ENCODE results near the gene SCML1.

The SCML1 gene

DNA sequence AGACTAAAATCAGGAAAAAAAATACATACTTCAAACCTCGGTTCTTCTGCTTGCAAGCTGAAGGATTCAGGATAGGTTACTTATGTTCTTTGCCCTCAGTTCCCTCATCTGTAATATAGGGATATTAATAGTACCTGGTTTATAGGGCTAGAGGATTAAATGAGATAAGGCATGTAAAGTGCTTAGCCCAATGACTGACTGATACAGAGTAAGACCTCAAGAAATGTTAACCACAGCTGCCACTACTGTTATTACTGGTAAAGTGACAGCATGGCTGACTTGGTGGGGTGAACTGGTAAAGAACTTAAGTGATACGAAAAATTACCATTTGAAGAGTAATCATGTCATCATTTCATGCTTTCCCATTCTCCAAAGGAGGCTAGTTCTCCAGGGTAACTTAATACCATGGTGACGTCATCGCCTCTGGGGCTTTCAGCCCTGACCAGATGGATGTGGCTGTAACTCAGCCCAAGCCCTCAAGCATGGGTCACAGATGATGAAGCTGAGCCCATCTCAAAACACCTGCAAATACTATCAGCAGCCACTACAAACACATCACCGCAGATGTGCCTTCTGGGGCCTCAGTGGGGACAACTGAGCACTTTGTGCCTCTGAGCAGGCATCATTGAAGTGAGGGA is 44.5 kb upstream of the SCML1 start:
- Histone ChIP-seq H3F3A (ENCODE audit: insufficient read depth, low read length) (no peaks in the 10 kb centered on the region), H3K4me3 (ENCODE audit: low read length) (no peak overlapping the region), H3K9ac (ENCODE audit: low read length) (no peak overlapping the region), H3K79me2 (ENCODE audit: low read length) (no peaks in the 10 kb centered on the region), H3K27ac (ENCODE audit: low read length) (no peak overlapping the region), H3K36me3 (replicated peaks; ENCODE audit: insufficient read depth, low read length) (no peaks in the 10 kb centered on the region), H4K20me1 (ENCODE audit: insufficient read depth, low read length) (no peaks in the 10 kb centered on the region), H3K9me3 (replicated peaks; ENCODE audit: insufficient read depth, low read length) (no peaks in the 10 kb centered on the region), H3K4me1 (ENCODE audit: low read length) (no peaks in the 10 kb centered on the region), H3K27me3 (replicated peaks; ENCODE audit: insufficient read depth, low read length) (no peaks in the 10 kb centered on the region), H3K9me2 (replicated peaks; ENCODE audit: insufficient read depth, low read length) (no peaks in the 10 kb centered on the region), H2AFZ (ENCODE audit: low read length) (no peak overlapping the region), H3K4me2 (ENCODE audit: low read depth, low read length) (no peak overlapping the region)
- no peak for TF ChIP-seq EZH2 (optimal IDR thresholded peaks at IDR 0.05; ENCODE audit: low read depth, low read length)
- no peak for TF ChIP-seq CTCF (IDR thresholded peaks at IDR 0.05; ENCODE audit: low read length)
- TF ChIP-seq EZH2phosphoT487 (IDR thresholded peaks at IDR 0.05; ENCODE audit: low read length): no peak
- DNase-seq: no peak

DNA sequence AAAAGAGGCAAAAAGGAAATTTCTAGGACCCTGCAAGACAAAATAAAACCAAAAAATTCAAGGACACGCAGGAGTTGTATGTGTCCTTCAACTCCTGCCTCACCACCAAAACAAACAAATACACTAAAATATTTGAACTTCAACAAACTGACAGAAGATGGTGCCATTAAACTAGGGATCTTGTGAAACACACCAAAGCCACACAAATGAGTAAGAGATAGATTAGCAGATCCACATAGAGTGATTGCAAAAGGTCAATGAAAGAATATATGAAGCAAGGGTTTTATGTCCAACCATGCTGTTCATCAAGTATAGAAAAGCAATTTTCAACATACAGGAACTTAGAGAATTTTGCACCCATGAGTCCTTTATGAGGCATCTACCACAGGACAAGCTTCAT is 40.1 kb upstream of the SCML1 start:
- Histone ChIP-seq H3K27me3 (replicated peaks; ENCODE audit: insufficient read depth, low read length) (no peaks in the 10 kb centered on the region), H3K9me2 (replicated peaks; ENCODE audit: insufficient read depth, low read length) (no peaks in the 10 kb centered on the region), H3K4me3 (ENCODE audit: low read length) (no peak overlapping the region), H3K79me2 (ENCODE audit: low read length) (no peaks in the 10 kb centered on the region), H3K4me1 (ENCODE audit: low read length) (no peaks in the 10 kb centered on the region), H3K9me3 (replicated peaks; ENCODE audit: insufficient read depth, low read length) (no peaks in the 10 kb centered on the region), H3K4me2 (ENCODE audit: low read depth, low read length) (no peak overlapping the region), H3F3A (ENCODE audit: insufficient read depth, low read length) (no peaks in the 10 kb centered on the region), H3K9ac (ENCODE audit: low read length) (no peak overlapping the region), H2AFZ (ENCODE audit: low read length) (no peak overlapping the region), H3K27ac (ENCODE audit: low read length) (no peak overlapping the region), H3K36me3 (replicated peaks; ENCODE audit: insufficient read depth, low read length) (no peaks in the 10 kb centered on the region), H4K20me1 (ENCODE audit: insufficient read depth, low read length) (no peaks in the 10 kb centered on the region)
- TF ChIP-seq EZH2 (optimal IDR thresholded peaks at IDR 0.05; ENCODE audit: low read depth, low read length) (no peak), EZH2phosphoT487 (IDR thresholded peaks at IDR 0.05; ENCODE audit: low read length) (no peak), CTCF (IDR thresholded peaks at IDR 0.05; ENCODE audit: low read length) (no peak)
- DNase-seq: peak; percentile 6

- TF ChIP-seq EZH2phosphoT487 (IDR thresholded peaks at IDR 0.05; ENCODE audit: low read length) (no peak), CTCF (IDR thresholded peaks at IDR 0.05; ENCODE audit: low read length) (no peak), EZH2 (optimal IDR thresholded peaks at IDR 0.05; ENCODE audit: low read depth, low read length) (no peak)
- no peaks in the 10 kb centered on the region for H3K4me1 ChIP-seq (ENCODE audit: low read length)
- H3F3A ChIP-seq (ENCODE audit: insufficient read depth, low read length): no peaks in the 10 kb centered on the region
- no peaks in the 10 kb centered on the region for H3K36me3 ChIP-seq (replicated peaks; ENCODE audit: insufficient read depth, low read length)
- no peaks in the 10 kb centered on the region for H4K20me1 ChIP-seq (ENCODE audit: insufficient read depth, low read length)
- H3K4me2 ChIP-seq (ENCODE audit: low read depth, low read length): no peak overlapping the region
- no peak overlapping the region for H3K9ac ChIP-seq (ENCODE audit: low read length)
- H2AFZ ChIP-seq (ENCODE audit: low read length): no peak overlapping the region
- DNase-seq: no peak
- no peak overlapping the region for H3K4me3 ChIP-seq (ENCODE audit: low read length)
- H3K9me3 ChIP-seq (replicated peaks; ENCODE audit: insufficient read depth, low read length): no peaks in the 10 kb centered on the region
- no peaks in the 10 kb centered on the region for H3K9me2 ChIP-seq (replicated peaks; ENCODE audit: insufficient read depth, low read length)
- H3K27me3 ChIP-seq (replicated peaks; ENCODE audit: insufficient read depth, low read length): no peaks in the 10 kb centered on the region
- no peak overlapping the region for H3K27ac ChIP-seq (ENCODE audit: low read length)
- H3K79me2 ChIP-seq (ENCODE audit: low read length): no peaks in the 10 kb centered on the region
Observed at GRCh38 chrX:17700976-17701375, 36.3 kb upstream of the SCML1 start.
